HEK293 (cell line): ENCODE results near the gene IDUA.
A peak's percentile ranks its signal among the peaks of the same experiment; 100 is the strongest.

ENCODE experiments used
- CTCF ChIA-PET: fragments of 350-600 bp; formaldehyde crosslinking; extraction: SDS; loops from one replicate; lab custom pipeline; 2021; ENCODE audit warnings: antibody characterized with exemption; lab: Yijun Ruan, JAX
- POLR2A ChIA-PET: fragments of 300-600 bp; formaldehyde crosslinking; extraction: SDS; loops from one replicate; lab custom pipeline; 2020; ENCODE audit warnings: antibody characterized with exemption, inconsistent platforms; lab: Yijun Ruan, JAX
- H3K27ac ChIP-seq: fragments of 200-500 bp; sonication (Bioruptor generic); 2 replicates; pipeline ENCODE4 v1.5.1; 2014; ENCODE audit warnings: low read depth, low read length, control low read depth, inconsistent platforms; ENCODE audit errors: extremely low read depth
- H3K36me3 ChIP-seq, 2 experiments: fragments of 200-500 bp in 1 of 2; sonication (Bioruptor generic) in 1 of 2; 1 replicate in 1 of 2; 2 replicates in 1 of 2; pipeline ENCODE4 v1.5.1; 2014 to 2017; ENCODE audit warnings: inconsistent platforms in 2 of 2, low read length in 2 of 2; ENCODE audit not compliant: control insufficient read depth in 2 of 2, insufficient read depth in 1 of 2
- H3K4me1 ChIP-seq: fragments of 200-500 bp; sonication (Bioruptor generic); 2 replicates; pipeline ENCODE4 v1.5.1; 2014; ENCODE audit warnings: mild to moderate bottlenecking, low read length, inconsistent platforms; ENCODE audit not compliant: control insufficient read depth, insufficient read depth
- H3K4me3 ChIP-seq: 2 replicates; pipeline ENCODE4 v1.5.1; 2011; ENCODE audit warnings: low read depth, mild to moderate bottlenecking, control low read depth, low read length, moderate library complexity
- H3K9me3 ChIP-seq: fragments of 200-500 bp; sonication (Bioruptor generic); 2 replicates; pipeline ENCODE4 v1.5.1; 2014; ENCODE audit warnings: low read depth, low read length, inconsistent platforms; ENCODE audit not compliant: control insufficient read depth, insufficient read depth
- GLIS2 ChIP-seq: fragments of 450-650 bp; formaldehyde crosslinking; IDR thresholded peaks from 2 replicates; pipeline ENCODE4 v1.5.1; 2016; ENCODE audit warnings: missing biosample characterization, missing genetic modification characterization
- KLF7 ChIP-seq: fragments of 450-650 bp; formaldehyde crosslinking; IDR thresholded peaks from 2 replicates; pipeline ENCODE4 v1.5.1; 2016; ENCODE audit warnings: missing biosample characterization, missing genetic modification characterization, borderline replicate concordance
- RBAK ChIP-seq: fragments of 450-650 bp; formaldehyde crosslinking; IDR thresholded peaks from 2 replicates; pipeline ENCODE4 v1.5.1; 2016; ENCODE audit warnings: missing biosample characterization, missing genetic modification characterization
- TCF7L2 ChIP-seq: IDR thresholded peaks from 2 replicates; pipeline ENCODE4 v1.6.1; 2011; ENCODE audit warnings: low read depth, mild to moderate bottlenecking, inconsistent platforms, low read length, moderate library complexity, borderline replicate concordance
- ZBTB21 ChIP-seq: fragments of 450-650 bp; formaldehyde crosslinking; IDR thresholded peaks from 2 replicates; pipeline ENCODE4 v1.5.1; 2017; ENCODE audit warnings: missing biosample characterization, missing genetic modification characterization
- ZIC2 ChIP-seq: fragments of 450-650 bp; formaldehyde crosslinking; IDR thresholded peaks from 2 replicates; pipeline ENCODE4 v1.5.1; 2016; ENCODE audit warnings: missing biosample characterization, missing genetic modification characterization
- ZNF202 ChIP-seq: fragments of 450-650 bp; formaldehyde crosslinking; IDR thresholded peaks from 2 replicates; pipeline ENCODE4 v1.5.1; 2016; ENCODE audit warnings: missing biosample characterization, missing genetic modification characterization, borderline replicate concordance
- ZNF302 ChIP-seq: fragments of 450-650 bp; formaldehyde crosslinking; IDR thresholded peaks from 2 replicates; pipeline ENCODE4 v1.5.1; 2016; ENCODE audit warnings: missing biosample characterization, missing genetic modification characterization, low read depth
- ZNF341 ChIP-seq: fragments of 450-650 bp; formaldehyde crosslinking; IDR thresholded peaks from 2 replicates; pipeline ENCODE4; 2016; ENCODE audit warnings: low read depth, missing biosample characterization, missing genetic modification characterization
- ZNF560 ChIP-seq: fragments of 450-650 bp; formaldehyde crosslinking; IDR thresholded peaks from 2 replicates; pipeline ENCODE4 v1.5.1; 2017; ENCODE audit warnings: missing biosample characterization, missing genetic modification characterization, borderline replicate concordance
- ZNF596 ChIP-seq: fragments of 450-650 bp; IDR thresholded peaks from 2 replicates; pipeline ENCODE4 v1.5.0; 2018; ENCODE audit warnings: missing biosample characterization, mild to moderate bottlenecking, missing genetic modification characterization, moderate library complexity
- ZNF621 ChIP-seq: fragments of 450-650 bp; formaldehyde crosslinking; IDR thresholded peaks from 2 replicates; pipeline ENCODE4 v1.5.1; 2017; ENCODE audit warnings: missing biosample characterization, missing genetic modification characterization
- ZNF670 ChIP-seq: fragments of 450-650 bp; formaldehyde crosslinking; IDR thresholded peaks from 2 replicates; pipeline ENCODE4 v1.5.1; 2016; ENCODE audit warnings: missing biosample characterization, missing genetic modification characterization, low read depth
- TF ChIP-seq, protein P1 (sequence below): fragments of 450-650 bp; formaldehyde crosslinking; IDR thresholded peaks from 2 replicates; pipeline ENCODE4 v1.5.1; 2017; ENCODE audit warnings: missing biosample characterization, missing genetic modification characterization
- TF ChIP-seq, protein P2 (sequence below): fragments of 450-650 bp; formaldehyde crosslinking; IDR thresholded peaks from 2 replicates; pipeline ENCODE4 v1.5.1; 2016; ENCODE audit warnings: missing biosample characterization, missing genetic modification characterization
- TF ChIP-seq, protein P3 (sequence below): fragments of 450-650 bp; formaldehyde crosslinking; IDR thresholded peaks from 2 replicates; pipeline ENCODE4 v1.5.1; 2016; ENCODE audit warnings: missing biosample characterization, missing genetic modification characterization
- TF ChIP-seq, protein P4 (sequence below): fragments of 450-650 bp; formaldehyde crosslinking; IDR thresholded peaks from 2 replicates; pipeline ENCODE4 v1.5.1; 2016; ENCODE audit warnings: missing biosample characterization, missing genetic modification characterization
- TF ChIP-seq, protein P5 (sequence below): fragments of 450-650 bp; formaldehyde crosslinking; IDR thresholded peaks from 2 replicates; pipeline ENCODE4 v1.5.1; 2017; ENCODE audit warnings: missing biosample characterization, missing genetic modification characterization
- TF ChIP-seq, protein P6 (sequence below): fragments of 450-650 bp; formaldehyde crosslinking; IDR thresholded peaks from 2 replicates; pipeline ENCODE4 v1.5.1; 2016; ENCODE audit warnings: missing biosample characterization, missing genetic modification characterization
- TF ChIP-seq, protein P7 (sequence below): fragments of 450-650 bp; formaldehyde crosslinking; IDR thresholded peaks from 2 replicates; pipeline ENCODE4 v1.5.0; 2017; ENCODE audit warnings: missing biosample characterization, missing genetic modification characterization, borderline replicate concordance

The IDUA gene

DNA sequence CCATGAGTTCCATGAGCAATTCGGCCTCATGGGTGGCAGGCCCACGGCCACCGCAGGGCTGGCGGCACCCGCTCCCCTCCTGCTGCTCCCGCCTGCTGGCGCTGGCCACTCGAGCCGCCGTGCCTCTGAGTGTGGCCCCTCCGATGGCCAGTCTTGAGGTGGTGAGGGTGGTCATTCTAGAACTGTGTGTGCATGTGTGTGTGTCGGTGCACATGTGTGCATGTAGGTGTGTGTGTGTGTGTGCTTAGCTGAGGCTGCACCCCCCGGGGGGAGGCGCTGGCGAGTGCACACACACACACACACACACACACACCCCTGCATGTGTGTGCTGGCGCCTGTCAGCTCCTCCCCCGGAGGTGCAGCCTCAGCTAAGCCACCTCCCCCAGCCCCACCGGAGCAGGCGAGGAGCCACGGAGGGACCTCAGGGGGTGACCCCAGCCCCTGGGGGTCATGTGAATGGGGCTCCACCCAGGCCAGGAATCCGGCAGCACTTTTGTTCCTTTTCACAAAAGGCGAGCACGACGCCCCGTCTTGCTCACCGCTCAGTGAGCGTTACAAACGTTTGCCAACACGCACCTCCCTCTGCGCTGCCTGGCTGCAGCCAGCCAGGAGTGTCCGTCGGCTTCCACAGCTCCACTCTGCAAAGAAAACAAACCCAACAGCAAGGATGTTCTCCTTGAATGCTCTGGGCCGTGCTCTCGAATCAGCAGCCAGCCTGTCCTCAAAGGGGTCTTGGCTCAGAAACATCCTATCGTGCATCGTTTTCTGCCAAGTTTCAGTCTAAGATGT lies 54.5 kb downstream of the IDUA start:
- Histone ChIP-seq H3K4me1 (no peaks in the 10 kb centered on the region; the same call in 1 of the 2 replicates), H3K27ac (no peak overlapping the region), H3K36me3 (no peaks in the 10 kb centered on the region), H3K9me3 (no peaks in the 10 kb centered on the region), H3K4me3 (no peak overlapping the region)
- CTCF ChIA-PET: no interaction called here
- POLR2A ChIA-PET: interaction anchor here (0.6 kb wide), 1 partner anchor 468 kb away, joined by 3 read pairs; no protein-coding TSS in a partner anchor
- TF ChIP-seq KLF7 (tag by site-specific recombination) (no peak), ZNF621 (tag by site-specific recombination) (no peak), GLIS2 (tag by site-specific recombination) (peak; percentile 30; the same call in 1 of the 2 replicates), ZNF670 (tag by site-specific recombination) (no peak), ZNF302 (no peak), ZNF560 (tag by site-specific recombination) (no peak), ZBTB21 (tag by site-specific recombination) (no peak), RBAK (tag by site-specific recombination) (no peak), ZNF202 (tag by site-specific recombination) (no peak), ZNF341 (tag by site-specific recombination) (peak; percentile 56; the same call in 1 of the 2 replicates), TCF7L2 (no peak), ZIC2 (tag by site-specific recombination) (peak; percentile 26; the same call in 1 of the 2 replicates), ZNF596 (no peak)
- TF ChIP-seq, protein P1, sequence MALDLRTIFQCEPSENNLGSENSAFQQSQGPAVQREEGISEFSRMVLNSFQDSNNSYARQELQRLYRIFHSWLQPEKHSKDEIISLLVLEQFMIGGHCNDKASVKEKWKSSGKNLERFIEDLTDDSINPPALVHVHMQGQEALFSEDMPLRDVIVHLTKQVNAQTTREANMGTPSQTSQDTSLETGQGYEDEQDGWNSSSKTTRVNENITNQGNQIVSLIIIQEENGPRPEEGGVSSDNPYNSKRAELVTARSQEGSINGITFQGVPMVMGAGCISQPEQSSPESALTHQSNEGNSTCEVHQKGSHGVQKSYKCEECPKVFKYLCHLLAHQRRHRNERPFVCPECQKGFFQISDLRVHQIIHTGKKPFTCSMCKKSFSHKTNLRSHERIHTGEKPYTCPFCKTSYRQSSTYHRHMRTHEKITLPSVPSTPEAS (tag by site-specific recombination): peak; percentile 87
- TF ChIP-seq, protein P2, sequence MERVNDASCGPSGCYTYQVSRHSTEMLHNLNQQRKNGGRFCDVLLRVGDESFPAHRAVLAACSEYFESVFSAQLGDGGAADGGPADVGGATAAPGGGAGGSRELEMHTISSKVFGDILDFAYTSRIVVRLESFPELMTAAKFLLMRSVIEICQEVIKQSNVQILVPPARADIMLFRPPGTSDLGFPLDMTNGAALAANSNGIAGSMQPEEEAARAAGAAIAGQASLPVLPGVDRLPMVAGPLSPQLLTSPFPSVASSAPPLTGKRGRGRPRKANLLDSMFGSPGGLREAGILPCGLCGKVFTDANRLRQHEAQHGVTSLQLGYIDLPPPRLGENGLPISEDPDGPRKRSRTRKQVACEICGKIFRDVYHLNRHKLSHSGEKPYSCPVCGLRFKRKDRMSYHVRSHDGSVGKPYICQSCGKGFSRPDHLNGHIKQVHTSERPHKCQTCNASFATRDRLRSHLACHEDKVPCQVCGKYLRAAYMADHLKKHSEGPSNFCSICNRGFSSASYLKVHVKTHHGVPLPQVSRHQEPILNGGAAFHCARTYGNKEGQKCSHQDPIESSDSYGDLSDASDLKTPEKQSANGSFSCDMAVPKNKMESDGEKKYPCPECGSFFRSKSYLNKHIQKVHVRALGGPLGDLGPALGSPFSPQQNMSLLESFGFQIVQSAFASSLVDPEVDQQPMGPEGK (tag by site-specific recombination): no peak
- TF ChIP-seq, protein P3, sequence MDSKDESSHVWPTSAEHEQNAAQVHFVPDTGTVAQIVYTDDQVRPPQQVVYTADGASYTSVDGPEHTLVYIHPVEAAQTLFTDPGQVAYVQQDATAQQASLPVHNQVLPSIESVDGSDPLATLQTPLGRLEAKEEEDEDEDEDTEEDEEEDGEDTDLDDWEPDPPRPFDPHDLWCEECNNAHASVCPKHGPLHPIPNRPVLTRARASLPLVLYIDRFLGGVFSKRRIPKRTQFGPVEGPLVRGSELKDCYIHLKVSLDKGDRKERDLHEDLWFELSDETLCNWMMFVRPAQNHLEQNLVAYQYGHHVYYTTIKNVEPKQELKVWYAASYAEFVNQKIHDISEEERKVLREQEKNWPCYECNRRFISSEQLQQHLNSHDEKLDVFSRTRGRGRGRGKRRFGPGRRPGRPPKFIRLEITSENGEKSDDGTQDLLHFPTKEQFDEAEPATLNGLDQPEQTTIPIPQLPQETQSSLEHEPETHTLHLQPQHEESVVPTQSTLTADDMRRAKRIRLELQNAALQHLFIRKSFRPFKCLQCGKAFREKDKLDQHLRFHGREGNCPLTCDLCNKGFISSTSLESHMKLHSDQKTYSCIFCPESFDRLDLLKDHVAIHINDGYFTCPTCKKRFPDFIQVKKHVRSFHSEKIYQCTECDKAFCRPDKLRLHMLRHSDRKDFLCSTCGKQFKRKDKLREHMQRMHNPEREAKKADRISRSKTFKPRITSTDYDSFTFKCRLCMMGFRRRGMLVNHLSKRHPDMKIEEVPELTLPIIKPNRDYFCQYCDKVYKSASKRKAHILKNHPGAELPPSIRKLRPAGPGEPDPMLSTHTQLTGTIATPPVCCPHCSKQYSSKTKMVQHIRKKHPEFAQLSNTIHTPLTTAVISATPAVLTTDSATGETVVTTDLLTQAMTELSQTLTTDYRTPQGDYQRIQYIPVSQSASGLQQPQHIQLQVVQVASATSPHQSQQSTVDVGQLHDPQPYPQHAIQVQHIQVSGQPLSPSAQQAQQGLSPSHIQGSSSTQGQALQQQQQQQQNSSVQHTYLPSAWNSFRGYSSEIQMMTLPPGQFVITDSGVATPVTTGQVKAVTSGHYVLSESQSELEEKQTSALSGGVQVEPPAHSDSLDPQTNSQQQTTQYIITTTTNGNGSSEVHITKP (tag by site-specific recombination): no peak
- TF ChIP-seq, protein P4, sequence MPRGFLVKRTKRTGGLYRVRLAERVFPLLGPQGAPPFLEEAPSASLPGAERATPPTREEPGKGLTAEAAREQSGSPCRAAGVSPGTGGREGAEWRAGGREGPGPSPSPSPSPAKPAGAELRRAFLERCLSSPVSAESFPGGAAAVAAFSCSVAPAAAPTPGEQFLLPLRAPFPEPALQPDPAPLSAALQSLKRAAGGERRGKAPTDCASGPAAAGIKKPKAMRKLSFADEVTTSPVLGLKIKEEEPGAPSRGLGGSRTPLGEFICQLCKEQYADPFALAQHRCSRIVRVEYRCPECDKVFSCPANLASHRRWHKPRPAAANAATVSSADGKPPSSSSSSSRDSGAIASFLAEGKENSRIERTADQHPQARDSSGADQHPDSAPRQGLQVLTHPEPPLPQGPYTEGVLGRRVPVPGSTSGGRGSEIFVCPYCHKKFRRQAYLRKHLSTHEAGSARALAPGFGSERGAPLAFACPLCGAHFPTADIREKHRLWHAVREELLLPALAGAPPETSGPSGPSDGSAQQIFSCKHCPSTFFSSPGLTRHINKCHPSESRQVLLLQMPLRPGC (tag by site-specific recombination): no peak
- TF ChIP-seq, protein P5, sequence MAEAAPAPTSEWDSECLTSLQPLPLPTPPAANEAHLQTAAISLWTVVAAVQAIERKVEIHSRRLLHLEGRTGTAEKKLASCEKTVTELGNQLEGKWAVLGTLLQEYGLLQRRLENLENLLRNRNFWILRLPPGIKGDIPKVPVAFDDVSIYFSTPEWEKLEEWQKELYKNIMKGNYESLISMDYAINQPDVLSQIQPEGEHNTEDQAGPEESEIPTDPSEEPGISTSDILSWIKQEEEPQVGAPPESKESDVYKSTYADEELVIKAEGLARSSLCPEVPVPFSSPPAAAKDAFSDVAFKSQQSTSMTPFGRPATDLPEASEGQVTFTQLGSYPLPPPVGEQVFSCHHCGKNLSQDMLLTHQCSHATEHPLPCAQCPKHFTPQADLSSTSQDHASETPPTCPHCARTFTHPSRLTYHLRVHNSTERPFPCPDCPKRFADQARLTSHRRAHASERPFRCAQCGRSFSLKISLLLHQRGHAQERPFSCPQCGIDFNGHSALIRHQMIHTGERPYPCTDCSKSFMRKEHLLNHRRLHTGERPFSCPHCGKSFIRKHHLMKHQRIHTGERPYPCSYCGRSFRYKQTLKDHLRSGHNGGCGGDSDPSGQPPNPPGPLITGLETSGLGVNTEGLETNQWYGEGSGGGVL: 0 out of 2 replicates have a peak, but pooled peaks have one; percentile 19
- TF ChIP-seq, protein P6, sequence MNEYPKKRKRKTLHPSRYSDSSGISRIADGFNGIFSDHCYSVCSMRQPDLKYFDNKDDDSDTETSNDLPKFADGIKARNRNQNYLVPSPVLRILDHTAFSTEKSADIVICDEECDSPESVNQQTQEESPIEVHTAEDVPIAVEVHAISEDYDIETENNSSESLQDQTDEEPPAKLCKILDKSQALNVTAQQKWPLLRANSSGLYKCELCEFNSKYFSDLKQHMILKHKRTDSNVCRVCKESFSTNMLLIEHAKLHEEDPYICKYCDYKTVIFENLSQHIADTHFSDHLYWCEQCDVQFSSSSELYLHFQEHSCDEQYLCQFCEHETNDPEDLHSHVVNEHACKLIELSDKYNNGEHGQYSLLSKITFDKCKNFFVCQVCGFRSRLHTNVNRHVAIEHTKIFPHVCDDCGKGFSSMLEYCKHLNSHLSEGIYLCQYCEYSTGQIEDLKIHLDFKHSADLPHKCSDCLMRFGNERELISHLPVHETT (tag by site-specific recombination): no peak
- TF ChIP-seq, protein P7, sequence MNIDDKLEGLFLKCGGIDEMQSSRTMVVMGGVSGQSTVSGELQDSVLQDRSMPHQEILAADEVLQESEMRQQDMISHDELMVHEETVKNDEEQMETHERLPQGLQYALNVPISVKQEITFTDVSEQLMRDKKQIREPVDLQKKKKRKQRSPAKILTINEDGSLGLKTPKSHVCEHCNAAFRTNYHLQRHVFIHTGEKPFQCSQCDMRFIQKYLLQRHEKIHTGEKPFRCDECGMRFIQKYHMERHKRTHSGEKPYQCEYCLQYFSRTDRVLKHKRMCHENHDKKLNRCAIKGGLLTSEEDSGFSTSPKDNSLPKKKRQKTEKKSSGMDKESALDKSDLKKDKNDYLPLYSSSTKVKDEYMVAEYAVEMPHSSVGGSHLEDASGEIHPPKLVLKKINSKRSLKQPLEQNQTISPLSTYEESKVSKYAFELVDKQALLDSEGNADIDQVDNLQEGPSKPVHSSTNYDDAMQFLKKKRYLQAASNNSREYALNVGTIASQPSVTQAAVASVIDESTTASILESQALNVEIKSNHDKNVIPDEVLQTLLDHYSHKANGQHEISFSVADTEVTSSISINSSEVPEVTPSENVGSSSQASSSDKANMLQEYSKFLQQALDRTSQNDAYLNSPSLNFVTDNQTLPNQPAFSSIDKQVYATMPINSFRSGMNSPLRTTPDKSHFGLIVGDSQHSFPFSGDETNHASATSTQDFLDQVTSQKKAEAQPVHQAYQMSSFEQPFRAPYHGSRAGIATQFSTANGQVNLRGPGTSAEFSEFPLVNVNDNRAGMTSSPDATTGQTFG (tag by site-specific recombination): no peak
